ENCODE data around the gene TADA2B. TPM values are rescaled to one million over a fixed set of nuclear protein-coding genes. Genes with fewer than 3 reads are reported as not detected.

Gene TADA2B
- total and polyA plus RNA-seq, 9 of the 15 experiments (the other 6 are each of a cell fraction or from before 2014, with no cell fraction given), result 0.55 to 12.2 (median 7.5) TPM

DNA sequence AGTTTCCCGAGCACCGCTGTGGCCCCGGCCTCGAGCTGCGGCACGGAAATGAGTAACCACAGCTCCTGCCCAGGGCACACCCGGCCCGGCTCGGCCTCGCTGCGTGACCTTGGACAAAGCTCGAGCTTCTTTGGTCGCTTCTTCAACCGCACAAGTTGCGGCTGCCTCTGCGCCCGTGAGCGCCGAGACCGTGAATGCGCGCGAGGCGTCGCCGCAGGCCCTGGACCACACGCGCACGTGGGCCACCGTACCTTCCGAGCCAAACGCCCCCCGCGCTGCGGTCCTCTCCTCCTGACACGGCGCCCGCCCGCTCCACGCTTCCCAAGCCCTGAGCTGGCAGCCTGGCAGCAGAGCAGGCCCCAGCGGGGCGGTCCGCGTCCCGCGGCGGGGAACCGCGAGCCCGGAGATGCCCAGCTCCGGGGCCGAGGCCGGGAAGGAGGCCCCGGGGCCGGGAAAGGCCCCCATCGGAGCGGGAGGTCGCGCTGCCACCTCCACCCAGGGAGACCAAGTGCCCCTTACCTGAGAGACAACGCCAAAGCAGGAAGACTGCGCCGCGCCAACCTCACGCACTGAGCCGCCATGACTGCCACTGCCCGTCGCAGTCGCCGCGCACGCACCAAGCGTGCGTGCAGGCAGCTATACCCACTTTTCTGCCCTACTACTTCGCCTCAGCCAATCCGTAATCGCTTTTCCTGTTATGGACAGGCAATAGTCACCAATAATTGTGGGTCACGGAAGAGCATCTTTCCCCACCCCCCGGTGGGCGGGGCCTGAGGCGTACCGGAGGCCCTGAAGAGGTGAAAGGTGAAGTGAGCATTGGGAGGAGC is 24.5 kb downstream of the TADA2B start, which contains the start of gene GRPEL1 (continued):
- TF ChIP-seq, protein P1, sequence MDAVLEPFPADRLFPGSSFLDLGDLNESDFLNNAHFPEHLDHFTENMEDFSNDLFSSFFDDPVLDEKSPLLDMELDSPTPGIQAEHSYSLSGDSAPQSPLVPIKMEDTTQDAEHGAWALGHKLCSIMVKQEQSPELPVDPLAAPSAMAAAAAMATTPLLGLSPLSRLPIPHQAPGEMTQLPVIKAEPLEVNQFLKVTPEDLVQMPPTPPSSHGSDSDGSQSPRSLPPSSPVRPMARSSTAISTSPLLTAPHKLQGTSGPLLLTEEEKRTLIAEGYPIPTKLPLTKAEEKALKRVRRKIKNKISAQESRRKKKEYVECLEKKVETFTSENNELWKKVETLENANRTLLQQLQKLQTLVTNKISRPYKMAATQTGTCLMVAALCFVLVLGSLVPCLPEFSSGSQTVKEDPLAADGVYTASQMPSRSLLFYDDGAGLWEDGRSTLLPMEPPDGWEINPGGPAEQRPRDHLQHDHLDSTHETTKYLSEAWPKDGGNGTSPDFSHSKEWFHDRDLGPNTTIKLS (IDR thresholded peaks at IDR 0.05; ENCODE audit: borderline replicate concordance, low read depth), result 0 out of 2 replicates have a peak, but pooled peaks have one; percentile 40
- TF ChIP-seq STAT5A (IDR thresholded peaks at IDR 0.05; ENCODE audit: borderline replicate concordance, low read length) (no peak), SMAD1 (IDR thresholded peaks at IDR 0.05; ENCODE audit: low read depth, low read length, partially characterized antibody) (peak; percentile 17), RBM34 (IDR thresholded peaks at IDR 0.05; ENCODE audit: borderline replicate concordance, insufficient read depth, low read length) (0 out of 2 replicates have a peak, but pooled peaks have one; percentile 59), SMAD4 (CRISPR knock-in tag; conservative IDR thresholded peaks at IDR 0.05) (peak; percentile 48), ZKSCAN1 (IDR thresholded peaks at IDR 0.05; ENCODE audit: low read depth, low read length) (peak; percentile 43; the same call in 1 of the 2 replicates), PHF8 (IDR thresholded peaks at IDR 0.05; ENCODE audit: borderline replicate concordance, low read length) (peak; percentile 95; the same call in 1 of the 2 replicates), SAFB (IDR thresholded peaks at IDR 0.05; ENCODE audit: borderline replicate concordance, low read depth, low read length) (peak; percentile 56), SRF (CRISPR knock-in tag; IDR thresholded peaks at IDR 0.05) (peak in 1 of 2 experiments; percentile 89; a peak in 1 of 4 replicates), ETV5 (CRISPR knock-in tag; IDR thresholded peaks at IDR 0.05; ENCODE audit: low read depth) (0 out of 2 replicates have a peak, but pooled peaks have one; percentile 15), HNRNPL (IDR thresholded peaks at IDR 0.05; ENCODE audit: low read depth, low read length) (peak; percentile 95), HMGN3 (IDR thresholded peaks at IDR 0.05; ENCODE audit: borderline replicate concordance, extremely low read depth, insufficient read length, low read depth, low read length) (peak; percentile 49)
- TF ChIP-seq, protein P2, sequence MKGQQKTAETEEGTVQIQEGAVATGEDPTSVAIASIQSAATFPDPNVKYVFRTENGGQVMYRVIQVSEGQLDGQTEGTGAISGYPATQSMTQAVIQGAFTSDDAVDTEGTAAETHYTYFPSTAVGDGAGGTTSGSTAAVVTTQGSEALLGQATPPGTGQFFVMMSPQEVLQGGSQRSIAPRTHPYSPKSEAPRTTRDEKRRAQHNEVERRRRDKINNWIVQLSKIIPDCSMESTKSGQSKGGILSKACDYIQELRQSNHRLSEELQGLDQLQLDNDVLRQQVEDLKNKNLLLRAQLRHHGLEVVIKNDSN (CRISPR knock-in tag; IDR thresholded peaks at IDR 0.05), result peak; percentile 48; the same call in 1 of the 2 replicates
- TF ChIP-seq, protein P3, sequence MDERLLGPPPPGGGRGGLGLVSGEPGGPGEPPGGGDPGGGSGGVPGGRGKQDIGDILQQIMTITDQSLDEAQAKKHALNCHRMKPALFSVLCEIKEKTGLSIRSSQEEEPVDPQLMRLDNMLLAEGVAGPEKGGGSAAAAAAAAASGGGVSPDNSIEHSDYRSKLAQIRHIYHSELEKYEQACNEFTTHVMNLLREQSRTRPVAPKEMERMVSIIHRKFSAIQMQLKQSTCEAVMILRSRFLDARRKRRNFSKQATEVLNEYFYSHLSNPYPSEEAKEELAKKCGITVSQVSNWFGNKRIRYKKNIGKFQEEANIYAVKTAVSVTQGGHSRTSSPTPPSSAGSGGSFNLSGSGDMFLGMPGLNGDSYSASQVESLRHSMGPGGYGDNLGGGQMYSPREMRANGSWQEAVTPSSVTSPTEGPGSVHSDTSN (CRISPR knock-in tag; IDR thresholded peaks at IDR 0.05; ENCODE audit: low read depth), result peak; percentile 82
- TF ChIP-seq, protein P3 (tag; conservative IDR thresholded peaks at IDR 0.05; ENCODE audit: low read depth), result peak; percentile 97
- TF ChIP-seq, protein P4, sequence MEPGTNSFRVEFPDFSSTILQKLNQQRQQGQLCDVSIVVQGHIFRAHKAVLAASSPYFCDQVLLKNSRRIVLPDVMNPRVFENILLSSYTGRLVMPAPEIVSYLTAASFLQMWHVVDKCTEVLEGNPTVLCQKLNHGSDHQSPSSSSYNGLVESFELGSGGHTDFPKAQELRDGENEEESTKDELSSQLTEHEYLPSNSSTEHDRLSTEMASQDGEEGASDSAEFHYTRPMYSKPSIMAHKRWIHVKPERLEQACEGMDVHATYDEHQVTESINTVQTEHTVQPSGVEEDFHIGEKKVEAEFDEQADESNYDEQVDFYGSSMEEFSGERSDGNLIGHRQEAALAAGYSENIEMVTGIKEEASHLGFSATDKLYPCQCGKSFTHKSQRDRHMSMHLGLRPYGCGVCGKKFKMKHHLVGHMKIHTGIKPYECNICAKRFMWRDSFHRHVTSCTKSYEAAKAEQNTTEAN (CRISPR knock-in tag; IDR thresholded peaks at IDR 0.05), result peak; percentile 83; the same call in 1 of the 2 replicates
- TF ChIP-seq, protein P5, sequence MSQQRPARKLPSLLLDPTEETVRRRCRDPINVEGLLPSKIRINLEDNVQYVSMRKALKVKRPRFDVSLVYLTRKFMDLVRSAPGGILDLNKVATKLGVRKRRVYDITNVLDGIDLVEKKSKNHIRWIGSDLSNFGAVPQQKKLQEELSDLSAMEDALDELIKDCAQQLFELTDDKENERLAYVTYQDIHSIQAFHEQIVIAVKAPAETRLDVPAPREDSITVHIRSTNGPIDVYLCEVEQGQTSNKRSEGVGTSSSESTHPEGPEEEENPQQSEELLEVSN (IDR thresholded peaks at IDR 0.05; ENCODE audit: borderline replicate concordance in 1 of 2, extremely low read depth in 1 of 2, insufficient read depth in 1 of 2, insufficient read length in 1 of 2, low read depth in 1 of 2, low read length in 1 of 2, poor library complexity in 1 of 2, severe bottlenecking in 1 of 2), result peak; percentile 75 to 85

All from K562 (cell line).